IMR-90 (cell line): Measurements from ENCODE around the gene ENPP3. TPM values are rescaled to one million over a fixed set of nuclear protein-coding genes. Genes with fewer than 3 reads are reported as not detected.

Experiments
- CEBPB ChIP-seq: IDR thresholded peaks from 2 replicates; pipeline ENCODE4 v1.6.1; 2012; ENCODE audit warnings: low read depth, low read length, improper control_type of control experiment
- CHD1 ChIP-seq: IDR thresholded peaks from 2 replicates; pipeline ENCODE4 v1.6.1; 2012; ENCODE audit warnings: low read depth, low read length, improper control_type of control experiment
- MAFK ChIP-seq: IDR thresholded peaks from 2 replicates; pipeline ENCODE4 v1.6.1; 2012; ENCODE audit warnings: low read depth, low read length, improper control_type of control experiment
- RCOR1 ChIP-seq: IDR thresholded peaks from 2 replicates; pipeline ENCODE4 v1.6.1; 2012; ENCODE audit warnings: mild to moderate bottlenecking, low read length, improper control_type of control experiment; ENCODE audit not compliant: insufficient replicate concordance
- RFX5 ChIP-seq: IDR thresholded peaks from 2 replicates; pipeline ENCODE4 v1.8.0; 2012; ENCODE audit warnings: low read depth, mild to moderate bottlenecking, low read length, moderate library complexity
- polyA plus RNA-seq, 3 experiments: library from polyadenylated mRNA; depleted of rRNA; stranded (reverse); fragments of >200 nt; gene quantifications; 2 replicates each; pipeline ENCODE4 v1.2.3, GENCODE V29; 2012; ENCODE audit warnings: low replicate concordance in 1 of 3
- total RNA-seq: library from RNA; depleted of rRNA; stranded (reverse); fragments of >200 nt; gene quantifications from 2 replicates; pipeline ENCODE4 v1.2.3, GENCODE V29; 2012

The ENPP3 gene
- total and polyA plus RNA-seq, 2 of the 4 experiments (the other 2 are of a cell fraction), result under 0.01 to 0.05 TPM

- TF ChIP-seq MAFK (0 out of 2 replicates have a peak, but pooled peaks have one; percentile 5), CHD1 (peak; percentile 90; the same call in 1 of the 2 replicates), RCOR1 (peak; percentile 82), RFX5 (no peak), CEBPB (no peak)
Observed at GRCh38 chr6:131627724-131628682, 9.1 kb upstream of the ENPP3 start, which contains the start of gene MED23 (continued).
